Activated gamma-delta T cell (primary cell): ENCODE measurements around the gene ZEB2.

Experiments
- DNase-seq: peaks from one replicate; lab custom pipeline; 2025; lab: John Stamatoyannopoulos, UW

The ZEB2 gene

GRCh38 chr2:144426355-144426754 is 93.6 kb downstream of the ZEB2 start:
- DNase-seq, result no peak

GRCh38 chr2:144424559-144425240 is 95.2 kb downstream of the ZEB2 start:
- DNase-seq, result no peak

- no peak for DNase-seq
Observed at GRCh38 chr2:144421606-144422510, 98.1 kb downstream of the ZEB2 start.

GRCh38 chr2:144419218-144419617 is 100.7 kb downstream of the ZEB2 start:
- DNase-seq, result no peak

- DNase-seq, result no peak
Observed at GRCh38 chr2:144415386-144415785, 104.5 kb downstream of the ZEB2 start.

- no peak for DNase-seq
Observed at GRCh38 chr2:144414324-144414845, 105.5 kb downstream of the ZEB2 start.

GRCh38 chr2:144412709-144413108 is 107.2 kb downstream of the ZEB2 start:
- DNase-seq, result no peak

GRCh38 chr2:144411473-144411872 is 108.4 kb downstream of the ZEB2 start:
- DNase-seq, result no peak

- no peak for DNase-seq
Observed at GRCh38 chr2:144409241-144409640, 110.7 kb downstream of the ZEB2 start.

GRCh38 chr2:144407262-144407661 is 112.7 kb downstream of the ZEB2 start:
- no peak for DNase-seq

- DNase-seq, result no peak
Observed at GRCh38 chr2:144405982-144406788, 113.7 kb downstream of the ZEB2 start.

GRCh38 chr2:144405321-144405720 is 114.6 kb downstream of the ZEB2 start:
- DNase-seq, result no peak

- no peak for DNase-seq
Observed at GRCh38 chr2:144404586-144405314, 115.2 kb downstream of the ZEB2 start.

GRCh38 chr2:144403933-144404332 is 116.0 kb downstream of the ZEB2 start:
- DNase-seq, result no peak

- no peak for DNase-seq
Observed at GRCh38 chr2:144402251-144402650, 117.7 kb downstream of the ZEB2 start.

GRCh38 chr2:144401036-144401435 is 118.9 kb downstream of the ZEB2 start:
- no peak for DNase-seq

- no peak for DNase-seq
Observed at GRCh38 chr2:144396318-144396717, 123.6 kb downstream of the ZEB2 start.

- DNase-seq, result no peak
Observed at GRCh38 chr2:144390424-144391020, 129.4 kb downstream of the ZEB2 start.

- no peak for DNase-seq
Observed at GRCh38 chr2:144389930-144390311, 130.0 kb downstream of the ZEB2 start.

- no peak for DNase-seq
Observed at GRCh38 chr2:144389151-144389929, 130.6 kb downstream of the ZEB2 start.
